Activated CD8-positive, alpha-beta memory T cell treated with anti-CD3 and anti-CD28 coated beads, Interleukin-2, amount 50 U/mL, for 1 hour (primary cell): Measurements from ENCODE around the gene OGFR.

Experiments
- DNase-seq: peaks from one replicate; pipeline ENCODE4 v3.0.0-alpha.2; 2020; ENCODE audit errors: extremely low read depth

The OGFR gene

DNA sequence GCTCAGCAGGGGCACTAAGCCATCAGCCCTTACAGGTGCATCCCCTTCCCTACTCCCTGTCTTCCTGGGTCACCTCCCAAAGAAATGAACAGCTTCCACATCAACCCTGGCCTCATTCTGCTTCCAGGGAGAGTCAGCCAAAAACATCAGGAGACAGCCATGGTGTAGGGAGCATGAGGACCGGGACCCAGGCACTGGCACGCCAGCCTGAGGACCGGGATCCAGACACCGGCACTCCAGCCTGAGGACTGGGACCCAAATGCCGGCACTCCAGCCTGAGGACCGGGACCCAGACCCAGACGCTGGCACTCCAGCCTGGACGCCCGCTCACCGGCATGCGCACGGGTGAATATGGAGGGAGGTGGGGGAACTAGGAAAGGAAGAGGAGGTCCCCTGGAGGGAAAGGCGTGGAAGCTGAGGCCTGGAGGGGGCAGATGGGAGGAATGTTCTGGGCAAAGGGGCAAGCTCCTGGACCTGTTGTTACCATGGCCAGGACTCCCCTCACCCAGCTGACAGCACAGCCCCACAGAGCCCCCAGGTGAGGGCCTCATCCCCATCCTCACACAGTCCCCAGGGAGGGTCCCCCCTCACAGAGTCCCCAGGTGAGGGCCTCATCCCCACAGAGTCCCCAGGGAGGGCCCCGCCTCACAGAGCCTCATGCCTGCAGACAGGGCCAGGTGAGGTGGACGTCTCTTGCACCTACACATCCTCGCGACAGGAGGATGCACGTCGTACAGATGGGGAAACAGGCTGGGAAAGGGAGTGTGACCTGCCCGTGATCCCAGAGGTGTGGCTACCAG is 34.3 kb upstream of the OGFR start:
- DNase-seq: no peak

DNA sequence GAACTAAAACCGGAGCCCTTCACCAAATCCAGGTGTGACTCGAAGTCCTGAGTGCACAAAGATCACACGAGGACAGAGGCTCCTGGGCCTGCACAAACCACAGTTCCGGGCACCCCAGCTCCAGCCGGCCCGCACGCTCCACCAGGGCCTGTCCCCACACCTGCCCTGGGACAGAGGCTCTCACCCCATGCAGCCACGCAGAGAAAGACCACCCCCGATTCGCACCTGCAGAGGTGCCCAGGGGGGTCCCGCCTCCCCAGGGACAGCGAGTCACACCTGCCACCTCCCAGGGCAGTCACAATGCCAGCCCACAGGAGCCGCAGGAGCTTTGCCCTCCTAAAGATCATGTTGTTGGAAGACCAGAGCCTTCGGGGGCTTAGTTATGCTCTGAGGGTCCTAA is 33.7 kb upstream of the OGFR start:
- DNase-seq: no peak

DNA sequence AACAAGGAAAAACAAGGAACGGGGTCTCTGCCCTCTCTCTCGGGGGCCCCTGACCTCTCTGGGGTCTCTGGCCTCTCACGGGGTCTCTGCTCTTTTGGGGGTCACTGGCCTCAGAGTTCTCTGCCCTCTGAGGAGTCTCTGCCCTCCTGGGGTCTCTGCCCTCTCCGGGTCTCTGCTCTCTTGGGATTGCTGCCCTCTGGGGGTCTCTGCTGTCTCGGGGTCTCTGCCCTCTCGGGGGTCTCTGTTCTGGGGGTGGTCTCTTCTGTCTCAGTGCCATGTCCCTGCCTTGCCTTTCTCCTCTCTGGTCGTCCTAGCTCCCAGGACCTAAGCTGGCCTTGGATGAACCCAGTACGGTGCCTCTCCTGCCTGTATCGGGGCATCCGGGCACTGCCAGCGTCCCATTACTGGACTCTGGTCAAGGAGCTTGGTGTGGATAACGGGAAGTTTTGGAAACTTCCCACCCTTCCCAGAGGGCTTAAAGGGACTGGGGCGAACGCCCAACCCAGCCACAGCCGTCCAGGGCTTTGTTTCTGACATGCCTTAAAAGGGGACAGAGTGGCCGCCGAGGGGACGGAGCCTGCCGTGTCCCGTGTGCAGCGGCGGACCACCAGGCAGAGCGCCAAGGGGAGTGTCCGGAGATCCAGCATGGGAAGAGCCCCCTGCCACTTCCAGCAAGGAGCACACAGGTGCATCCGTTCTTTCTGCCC is 33.1 kb upstream of the OGFR start:
- no peak for DNase-seq

DNA sequence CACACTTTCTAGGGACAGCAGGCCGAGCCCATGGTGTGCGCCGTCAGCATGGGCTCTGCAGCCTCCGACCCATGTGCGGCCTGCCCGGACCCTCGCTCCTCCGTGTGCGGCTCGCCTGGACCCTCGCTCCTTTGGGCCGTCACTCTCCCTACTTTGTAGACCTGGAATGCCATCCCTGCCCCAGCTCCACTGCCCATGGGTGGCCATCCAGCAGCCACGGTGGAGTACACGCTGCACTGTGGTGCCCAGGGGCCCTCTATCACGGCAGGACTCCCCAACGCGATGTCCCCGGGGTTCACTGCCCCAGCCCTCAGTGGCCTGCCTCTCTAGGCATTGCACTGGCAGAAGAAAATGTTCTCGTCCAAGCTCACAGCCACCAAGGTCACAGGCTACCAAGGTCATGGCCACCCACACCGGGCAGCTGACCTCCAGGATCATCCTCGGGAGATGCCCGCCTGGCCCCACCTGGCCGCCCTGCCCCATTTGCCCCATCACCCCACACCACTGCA is 32.5 kb upstream of the OGFR start:
- DNase-seq: no peak

DNA sequence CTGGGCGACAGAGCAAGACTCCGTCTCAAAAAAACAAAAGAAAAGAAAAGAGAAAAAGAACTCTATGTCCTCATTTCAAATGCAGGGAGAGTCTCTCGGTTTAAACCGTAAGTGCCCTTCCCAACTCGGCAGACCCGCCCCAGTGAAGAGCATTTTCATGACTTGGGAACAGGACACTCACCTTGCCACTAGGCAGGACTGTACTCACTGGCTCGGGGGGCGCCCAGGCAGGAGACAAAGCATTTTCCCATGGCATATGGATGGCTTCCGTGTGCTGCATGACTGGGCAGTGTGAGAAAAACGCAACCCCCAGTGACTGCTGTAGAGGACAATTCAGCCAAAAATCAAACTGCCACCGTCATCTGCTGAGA is 32.0 kb upstream of the OGFR start:
- DNase-seq: no peak

DNA sequence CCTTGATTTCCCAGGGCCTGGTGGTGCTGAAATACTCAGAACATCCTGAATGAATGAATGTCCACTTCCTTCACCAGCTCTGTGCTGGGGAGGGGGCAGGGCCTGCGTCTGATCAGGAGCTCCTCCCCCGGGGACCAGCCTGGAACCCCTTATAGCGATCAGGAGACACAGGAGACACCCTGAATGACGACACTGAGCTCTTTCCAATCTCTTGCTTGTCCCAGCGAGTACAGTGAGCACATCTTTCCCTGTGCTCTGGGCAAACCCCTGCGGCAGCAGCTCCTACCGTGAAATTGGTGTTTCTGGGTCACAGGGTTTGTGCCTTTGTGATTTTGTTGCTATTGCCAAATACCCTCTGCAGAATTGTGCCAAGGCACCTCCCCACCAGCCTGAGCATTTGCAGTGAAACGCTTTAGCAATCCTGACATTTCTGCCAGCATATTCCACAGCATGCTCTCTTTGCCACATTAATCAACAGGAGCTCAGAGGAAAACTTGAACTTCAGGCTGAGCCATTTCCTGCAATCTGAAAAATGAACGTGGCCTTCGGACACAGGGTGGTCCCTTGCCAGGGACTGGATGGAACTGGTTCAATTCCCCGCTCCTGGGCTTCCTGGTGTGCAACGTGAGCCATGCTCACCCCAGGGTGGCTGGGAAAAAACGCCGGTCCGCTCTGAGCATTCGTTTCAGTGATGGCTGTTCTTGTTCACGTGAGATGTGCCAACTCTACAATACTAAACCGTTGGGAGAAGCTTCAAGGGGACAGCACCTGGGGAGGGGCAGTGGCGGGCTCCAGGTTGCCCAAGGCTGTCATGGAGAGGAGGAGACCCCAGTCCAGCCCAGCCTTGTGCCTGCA is 31.4 kb upstream of the OGFR start:
- DNase-seq: no peak

DNA sequence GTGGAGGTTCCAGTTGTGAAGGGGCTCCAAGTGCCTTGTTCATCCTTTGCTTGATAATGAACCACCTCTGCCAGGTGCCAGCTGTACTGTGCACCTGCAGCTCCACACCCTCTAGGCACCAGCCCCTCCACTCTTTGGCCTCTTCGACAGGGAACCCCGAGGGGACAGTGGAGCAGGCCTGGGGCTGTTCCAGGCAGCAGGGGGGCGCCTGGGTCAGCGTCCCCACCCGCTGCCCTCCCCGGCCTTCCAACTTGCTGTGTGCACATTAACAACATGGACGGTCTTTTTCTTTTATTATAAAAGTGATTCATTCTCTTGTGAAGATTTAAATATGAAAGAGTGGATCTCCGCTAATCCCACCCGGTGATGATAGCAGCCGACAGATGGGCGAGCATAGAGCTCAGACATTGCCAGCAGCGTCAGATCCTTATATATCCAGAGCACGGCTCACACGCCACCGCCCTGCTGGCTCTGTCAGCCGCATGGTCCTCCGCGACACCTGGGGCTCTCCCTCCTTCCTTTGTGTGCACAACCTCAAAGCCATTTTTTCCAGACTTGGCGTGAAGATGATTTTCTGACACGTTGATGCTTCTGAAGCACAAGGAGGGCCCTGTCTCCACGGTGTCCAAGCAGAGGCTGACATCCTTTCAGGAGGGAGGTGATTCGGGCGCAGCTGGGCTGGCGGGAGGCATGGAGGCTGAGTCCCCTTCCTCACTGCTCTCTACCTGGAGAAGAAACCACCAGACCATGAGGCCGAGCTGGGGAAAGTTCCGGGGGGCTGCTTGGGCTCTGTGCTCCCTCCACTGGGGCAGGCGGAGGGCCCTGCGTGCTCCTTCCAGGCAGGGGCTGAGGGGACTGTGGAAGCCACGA is 30.6 kb upstream of the OGFR start:
- no peak for DNase-seq

DNA sequence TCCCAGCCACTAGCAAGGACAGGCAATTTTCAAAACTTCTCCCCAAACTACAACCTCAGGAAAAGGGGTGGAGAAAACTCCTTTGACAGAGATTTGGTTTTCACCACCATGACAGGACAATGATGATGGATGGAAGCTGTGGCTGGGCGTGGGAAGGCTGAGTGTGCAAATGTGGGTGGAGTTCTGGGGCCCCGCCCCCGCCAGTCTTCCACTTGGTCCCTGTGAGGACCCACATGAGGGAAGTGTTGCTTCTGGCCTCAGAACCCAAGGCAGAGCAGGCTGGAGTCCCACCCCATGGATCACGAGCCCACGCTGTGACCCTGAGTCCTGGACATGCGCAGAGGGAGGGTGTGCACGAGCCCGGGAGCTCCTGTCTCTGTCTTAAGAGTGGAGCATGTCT is 29.9 kb upstream of the OGFR start:
- DNase-seq: no peak

DNA sequence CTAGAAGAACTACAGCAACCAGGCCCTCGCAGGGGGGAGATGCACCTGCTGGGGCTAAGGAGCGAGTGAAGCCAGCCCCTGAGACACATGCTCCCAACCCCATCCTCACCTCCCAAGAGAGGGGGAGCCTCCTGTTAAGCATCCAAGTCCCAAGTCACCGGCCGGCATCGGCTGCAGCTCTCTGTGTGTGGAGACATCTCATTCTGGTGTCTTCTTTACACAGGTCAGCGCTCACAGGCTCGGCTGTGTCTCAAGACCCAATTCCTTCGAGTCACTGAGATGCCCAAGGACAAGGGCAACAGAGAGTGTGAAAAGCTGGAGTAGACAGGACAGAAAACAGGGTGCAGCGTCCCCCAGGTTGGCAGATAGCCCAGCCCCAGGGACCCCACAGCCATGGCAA is 29.4 kb upstream of the OGFR start:
- DNase-seq: no peak

DNA sequence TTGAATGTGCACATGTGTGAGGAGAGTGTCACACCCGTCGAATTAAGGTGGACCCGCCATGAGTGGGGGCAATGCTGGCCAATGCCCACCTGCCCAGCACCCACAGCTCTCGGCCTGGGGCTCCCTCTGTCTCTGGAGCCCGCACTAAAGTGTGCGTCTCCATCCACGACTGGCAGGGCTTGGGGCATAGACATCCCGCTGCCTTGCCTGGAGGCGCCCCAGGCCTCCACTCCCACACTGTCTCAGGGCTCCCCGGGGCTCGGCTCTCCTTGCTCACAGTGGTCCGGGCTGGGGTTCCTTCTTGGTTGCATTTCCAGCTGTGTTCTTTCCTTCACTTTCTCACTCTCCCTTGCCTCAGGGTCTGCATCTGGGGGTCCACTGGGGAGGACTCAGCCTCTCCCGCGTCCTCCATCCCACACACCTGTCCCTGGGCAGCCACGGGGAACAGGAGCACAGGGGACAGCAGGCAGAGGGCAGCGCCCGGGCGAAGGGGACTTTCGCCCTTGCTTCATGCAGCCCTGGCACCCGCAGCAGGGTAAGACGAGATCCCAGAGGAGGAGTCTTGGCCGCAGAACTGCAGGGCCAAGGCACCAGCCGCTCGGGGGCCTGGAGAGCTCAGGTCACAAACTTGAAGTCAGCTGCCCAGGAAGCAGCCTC is 28.5 kb upstream of the OGFR start:
- no peak for DNase-seq

DNA sequence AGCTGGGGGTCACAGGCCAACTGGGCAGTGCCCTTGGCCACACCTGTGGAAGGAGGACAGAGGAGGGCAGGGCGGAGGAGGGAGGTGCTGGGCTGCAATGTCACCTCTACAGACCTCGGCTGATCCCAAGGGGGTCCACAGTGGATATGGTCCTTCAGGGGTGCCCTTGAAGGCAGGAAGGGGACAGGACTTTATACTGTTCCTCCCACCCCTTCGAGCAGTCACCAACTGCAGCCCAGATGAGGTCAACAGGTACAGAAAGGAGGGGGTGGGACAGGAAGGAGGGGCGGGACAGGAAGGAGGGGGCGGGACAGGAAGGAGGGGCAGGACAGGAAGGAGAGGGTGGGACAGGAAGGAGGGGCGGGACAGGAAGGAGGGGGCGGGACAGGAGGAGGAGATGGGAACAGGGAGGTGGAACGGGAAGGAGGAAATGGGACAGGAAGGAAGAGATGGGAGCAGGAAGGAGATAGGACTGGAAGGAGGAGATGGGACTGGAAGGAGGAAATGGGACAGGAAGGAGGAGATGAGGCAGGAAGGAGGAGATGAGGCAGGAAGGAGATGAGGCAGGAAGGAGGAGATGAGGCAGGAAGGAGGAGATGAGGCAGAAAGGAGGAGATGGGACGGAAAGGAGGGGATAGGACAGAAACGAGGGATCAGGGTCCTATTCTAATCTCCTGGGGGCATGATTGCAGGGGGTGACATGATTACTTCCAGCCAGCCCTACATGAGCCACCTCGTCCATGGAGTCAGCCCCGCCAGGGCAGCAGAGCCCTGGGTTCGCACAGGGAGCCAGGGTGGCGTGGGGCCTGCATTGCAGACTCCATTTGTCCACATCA is 27.7 kb upstream of the OGFR start:
- DNase-seq: no peak

DNA sequence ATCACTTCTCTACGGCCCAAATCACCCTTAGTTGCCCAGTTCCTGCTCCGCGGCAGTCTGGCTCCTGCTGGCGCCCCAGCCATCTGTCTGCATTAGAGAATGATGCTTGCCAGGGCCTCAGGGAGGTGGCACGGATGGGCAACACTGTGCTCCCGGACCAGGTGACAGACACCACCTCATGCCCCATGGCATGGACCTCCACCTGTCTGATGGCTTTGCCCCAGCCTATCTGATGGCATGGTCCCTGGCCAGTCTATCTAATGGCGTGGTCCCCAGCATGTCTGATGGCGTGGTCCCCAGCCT is 27.2 kb upstream of the OGFR start:
- DNase-seq: no peak

DNA sequence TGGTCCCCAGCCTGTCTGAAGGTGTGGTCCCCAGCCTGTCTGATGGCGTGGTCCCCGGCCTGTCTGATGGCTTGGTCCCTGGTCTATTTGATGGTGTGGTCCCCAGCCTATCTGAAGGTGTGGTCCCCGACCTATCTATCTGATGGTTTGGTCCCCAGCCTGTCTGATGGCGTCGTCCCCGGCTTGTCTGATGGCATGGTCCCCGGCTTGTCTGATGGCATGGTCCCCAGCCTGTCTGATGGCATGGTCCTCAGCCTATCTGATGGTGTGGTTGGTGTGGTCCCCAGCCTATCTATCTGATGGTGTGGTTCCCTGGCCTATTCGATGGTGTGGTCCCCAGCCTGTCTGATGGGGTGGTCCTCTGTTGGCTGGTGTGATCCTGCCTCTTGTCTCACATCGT is 26.6 kb upstream of the OGFR start:
- no peak for DNase-seq

DNA sequence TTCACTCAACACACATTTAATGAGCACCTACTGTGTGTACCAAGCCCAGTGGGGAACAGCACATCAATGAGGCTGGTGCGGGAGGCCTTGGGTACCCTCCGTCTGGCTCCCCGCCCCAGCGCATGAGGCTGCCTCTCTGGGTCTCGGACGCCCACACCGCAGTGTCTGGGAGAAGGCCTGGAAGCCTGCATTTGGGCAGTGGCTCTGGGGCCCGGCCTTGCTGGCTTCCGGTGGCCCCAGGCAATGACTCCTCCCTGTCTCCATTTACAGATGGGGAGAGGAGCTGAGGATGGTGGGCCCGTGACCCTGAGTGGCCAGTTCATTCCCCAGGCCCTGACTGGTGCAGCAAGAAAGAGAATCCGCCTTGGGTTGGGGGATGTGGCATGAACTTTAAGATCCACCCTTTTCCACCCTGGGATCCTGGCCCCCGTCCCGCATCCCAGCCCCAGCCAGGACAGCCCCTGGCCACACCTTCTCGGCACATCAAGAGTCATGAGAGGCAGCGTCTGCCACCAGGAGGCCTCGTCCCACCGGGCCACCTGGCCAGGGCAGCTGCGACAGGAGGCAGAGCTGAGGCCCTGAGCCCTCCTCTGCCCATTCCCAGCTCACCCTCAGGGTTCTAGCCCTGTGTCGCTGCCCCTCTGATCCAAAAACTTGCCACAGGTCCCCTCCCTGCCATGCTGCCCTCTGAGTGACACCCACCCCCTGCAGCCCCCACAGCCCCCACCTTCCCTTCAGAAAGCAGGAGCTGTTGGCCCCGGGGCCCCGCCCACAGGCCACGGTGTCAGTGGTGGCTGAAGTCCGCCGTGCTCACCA is 25.8 kb upstream of the OGFR start:
- no peak for DNase-seq

DNA sequence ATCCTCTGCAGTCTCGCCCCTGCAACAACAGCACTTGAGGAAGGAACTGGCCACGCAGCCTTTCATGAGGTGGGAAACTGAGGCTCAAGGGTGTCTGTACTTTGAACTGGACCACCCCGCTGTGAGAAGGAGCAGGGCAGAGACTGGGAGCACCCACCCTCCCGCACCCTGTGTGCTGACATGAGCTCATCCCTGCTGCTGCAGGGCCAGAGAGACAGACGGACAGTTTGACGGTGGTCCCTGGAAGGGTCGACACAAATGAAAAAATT is 25.3 kb upstream of the OGFR start:
- no peak for DNase-seq

DNA sequence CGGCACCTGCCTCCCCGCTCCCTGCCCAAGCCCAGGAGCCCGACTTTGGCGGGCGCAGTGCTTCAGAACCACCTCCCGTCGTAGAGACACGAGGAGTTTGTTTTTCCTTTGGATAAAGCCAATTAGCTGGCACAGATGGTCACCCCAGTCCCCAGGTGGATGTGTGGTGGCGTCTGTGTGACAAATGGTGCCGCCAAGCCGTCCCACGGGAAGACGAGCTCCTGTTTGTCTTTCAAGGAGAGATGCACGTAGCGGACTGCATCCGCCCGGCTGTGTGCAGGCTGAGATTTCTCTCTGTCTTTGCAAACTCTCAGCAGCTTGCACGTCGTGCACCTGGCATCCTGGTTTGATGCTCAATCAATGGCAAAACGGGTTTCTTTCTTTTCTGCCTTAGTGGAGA is 24.4 kb upstream of the OGFR start:
- DNase-seq: no peak

DNA sequence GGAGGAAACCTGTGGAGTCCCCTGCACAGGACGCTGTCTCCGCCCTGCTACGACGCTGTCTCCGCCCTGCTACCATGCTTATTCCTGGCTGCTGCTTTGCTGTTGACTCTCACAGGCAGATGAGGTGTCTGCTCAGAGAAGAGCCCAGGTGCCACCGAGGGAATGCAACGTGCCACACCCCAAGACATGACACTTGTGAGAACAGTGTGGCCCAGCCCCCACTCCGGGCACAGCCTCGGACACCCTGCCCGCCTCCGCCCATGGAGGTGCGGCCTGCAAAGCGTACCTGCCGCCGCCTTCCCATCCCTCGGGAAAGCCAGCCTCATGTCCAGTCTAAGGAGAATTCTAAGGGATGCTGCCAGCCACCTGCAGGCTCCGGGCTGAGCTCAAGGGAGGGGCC is 23.9 kb upstream of the OGFR start:
- no peak for DNase-seq

DNA sequence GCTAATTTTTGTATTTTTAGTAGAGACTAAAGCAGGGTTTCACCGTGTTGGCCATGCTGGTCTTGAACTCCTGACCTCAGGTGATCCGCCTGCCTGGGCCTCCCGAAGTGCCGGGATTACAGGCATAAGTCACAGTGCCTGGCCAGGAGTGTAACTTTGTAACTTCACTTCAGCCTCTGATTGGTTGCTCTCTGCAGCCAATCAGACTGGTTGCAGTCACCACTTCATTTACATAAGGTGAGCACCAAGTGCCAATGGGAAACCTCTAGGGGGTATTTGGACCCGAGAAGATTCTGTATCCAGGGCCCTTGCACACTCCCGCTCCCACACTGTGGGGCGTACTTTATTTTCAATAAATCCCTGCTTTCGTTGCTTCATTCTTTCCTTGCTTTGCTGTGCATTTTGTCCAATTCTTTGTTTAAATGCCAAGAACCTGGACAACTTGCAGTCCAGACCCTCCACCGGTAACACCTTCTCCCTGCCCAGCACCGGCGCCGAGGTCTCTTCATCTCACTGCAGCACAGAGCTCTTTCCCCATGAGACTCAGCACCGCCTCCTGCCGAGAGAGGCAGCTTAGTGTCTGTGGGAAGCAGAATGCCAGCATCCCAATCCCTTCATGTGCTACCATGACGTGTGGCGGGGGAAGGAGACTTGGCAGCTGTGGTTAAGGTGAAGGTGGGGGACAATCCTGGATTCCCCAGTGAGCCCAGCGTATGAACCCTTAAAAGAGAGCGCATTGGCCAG is 22.3 kb upstream of the OGFR start:
- DNase-seq: no peak

DNA sequence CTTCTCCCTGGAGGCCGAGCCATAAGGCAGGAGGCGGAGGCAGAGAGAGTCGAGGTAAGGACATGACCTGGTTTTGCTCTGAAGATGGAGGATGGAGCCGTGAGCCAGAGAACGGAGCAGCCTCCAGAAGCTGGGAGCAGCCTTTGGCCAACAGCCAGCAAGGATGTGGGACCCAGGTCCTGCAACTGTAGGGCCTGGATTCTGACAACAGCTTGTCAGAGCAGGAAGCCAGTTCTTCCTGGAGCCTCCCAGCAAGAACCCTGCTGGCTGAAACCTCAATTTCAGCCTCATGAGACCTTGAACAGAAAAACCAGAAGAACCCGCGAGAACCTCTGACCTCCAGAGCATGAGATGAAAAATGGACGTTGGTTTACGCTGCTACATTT is 21.7 kb upstream of the OGFR start:
- no peak for DNase-seq
